ENCODE measurements around the gene MTG2.

DNA sequence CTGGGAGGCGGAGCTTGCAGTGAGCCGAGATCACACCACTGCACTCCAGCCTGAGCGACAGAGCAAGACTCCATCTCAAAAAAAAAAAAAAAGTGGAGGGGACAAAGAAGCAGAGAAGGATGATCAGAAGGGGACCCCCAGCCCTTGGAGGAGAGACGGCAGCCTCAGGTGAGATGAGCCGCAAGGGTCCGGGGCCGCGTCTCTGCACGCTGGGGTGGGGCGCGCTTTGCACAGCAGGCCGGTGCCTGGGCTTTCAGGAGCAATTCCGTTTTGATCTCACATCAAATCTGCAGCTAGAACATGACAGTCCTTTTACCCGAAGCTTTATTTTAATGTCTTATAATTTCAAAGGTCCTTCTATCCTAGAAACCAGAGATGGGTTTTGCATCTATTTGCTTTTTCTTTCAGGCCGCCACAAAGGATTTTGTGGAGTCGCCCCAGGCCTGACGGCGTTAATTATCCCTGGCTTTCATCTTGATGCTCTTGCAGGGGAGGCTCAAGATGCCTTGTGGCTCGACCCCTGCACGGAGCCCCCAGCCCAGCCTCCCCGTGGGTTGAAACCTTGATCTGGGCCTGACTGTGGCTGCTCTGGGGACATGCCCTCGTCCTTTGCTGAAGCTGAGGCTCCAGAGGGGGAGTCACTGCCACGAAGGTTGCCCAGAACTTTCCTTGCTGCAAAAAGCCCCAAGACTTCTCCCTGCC, 20.0 kb downstream of the MTG2 start:
- TF ChIP-seq, protein P1, sequence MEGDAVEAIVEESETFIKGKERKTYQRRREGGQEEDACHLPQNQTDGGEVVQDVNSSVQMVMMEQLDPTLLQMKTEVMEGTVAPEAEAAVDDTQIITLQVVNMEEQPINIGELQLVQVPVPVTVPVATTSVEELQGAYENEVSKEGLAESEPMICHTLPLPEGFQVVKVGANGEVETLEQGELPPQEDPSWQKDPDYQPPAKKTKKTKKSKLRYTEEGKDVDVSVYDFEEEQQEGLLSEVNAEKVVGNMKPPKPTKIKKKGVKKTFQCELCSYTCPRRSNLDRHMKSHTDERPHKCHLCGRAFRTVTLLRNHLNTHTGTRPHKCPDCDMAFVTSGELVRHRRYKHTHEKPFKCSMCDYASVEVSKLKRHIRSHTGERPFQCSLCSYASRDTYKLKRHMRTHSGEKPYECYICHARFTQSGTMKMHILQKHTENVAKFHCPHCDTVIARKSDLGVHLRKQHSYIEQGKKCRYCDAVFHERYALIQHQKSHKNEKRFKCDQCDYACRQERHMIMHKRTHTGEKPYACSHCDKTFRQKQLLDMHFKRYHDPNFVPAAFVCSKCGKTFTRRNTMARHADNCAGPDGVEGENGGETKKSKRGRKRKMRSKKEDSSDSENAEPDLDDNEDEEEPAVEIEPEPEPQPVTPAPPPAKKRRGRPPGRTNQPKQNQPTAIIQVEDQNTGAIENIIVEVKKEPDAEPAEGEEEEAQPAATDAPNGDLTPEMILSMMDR (IDR thresholded peaks at IDR 0.05): no peak
- TF ChIP-seq POLR2A (IDR thresholded peaks at IDR 0.05) (no peak), POLR2AphosphoS5 (IDR thresholded peaks at IDR 0.05; ENCODE audit: insufficient read depth in 1 of 2, low read depth in 1 of 2) (no peak)
